ENCODE measurements around the gene PRRX2.

DNA sequence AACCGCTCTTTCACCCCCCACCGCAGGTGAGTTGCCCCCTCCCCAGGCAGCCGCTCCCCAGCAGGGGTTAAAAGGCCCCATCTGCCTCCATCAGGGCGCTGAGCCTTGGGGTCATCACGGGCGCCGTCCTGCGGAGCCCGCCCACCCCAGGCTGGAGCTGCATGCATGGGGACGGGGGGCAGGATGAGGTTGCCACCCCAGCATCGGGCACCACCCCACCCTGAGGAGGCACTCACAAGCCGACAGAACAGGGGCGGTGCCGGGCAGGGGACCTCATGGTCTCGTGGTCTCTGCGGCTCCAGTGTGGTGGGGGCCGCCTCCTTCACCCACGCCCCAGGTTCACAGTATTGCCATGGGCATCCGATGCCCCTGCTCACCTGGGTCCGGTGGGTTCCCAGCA is 70.9 kb downstream of the PRRX2 start:
- TF ChIP-seq, protein P1, sequence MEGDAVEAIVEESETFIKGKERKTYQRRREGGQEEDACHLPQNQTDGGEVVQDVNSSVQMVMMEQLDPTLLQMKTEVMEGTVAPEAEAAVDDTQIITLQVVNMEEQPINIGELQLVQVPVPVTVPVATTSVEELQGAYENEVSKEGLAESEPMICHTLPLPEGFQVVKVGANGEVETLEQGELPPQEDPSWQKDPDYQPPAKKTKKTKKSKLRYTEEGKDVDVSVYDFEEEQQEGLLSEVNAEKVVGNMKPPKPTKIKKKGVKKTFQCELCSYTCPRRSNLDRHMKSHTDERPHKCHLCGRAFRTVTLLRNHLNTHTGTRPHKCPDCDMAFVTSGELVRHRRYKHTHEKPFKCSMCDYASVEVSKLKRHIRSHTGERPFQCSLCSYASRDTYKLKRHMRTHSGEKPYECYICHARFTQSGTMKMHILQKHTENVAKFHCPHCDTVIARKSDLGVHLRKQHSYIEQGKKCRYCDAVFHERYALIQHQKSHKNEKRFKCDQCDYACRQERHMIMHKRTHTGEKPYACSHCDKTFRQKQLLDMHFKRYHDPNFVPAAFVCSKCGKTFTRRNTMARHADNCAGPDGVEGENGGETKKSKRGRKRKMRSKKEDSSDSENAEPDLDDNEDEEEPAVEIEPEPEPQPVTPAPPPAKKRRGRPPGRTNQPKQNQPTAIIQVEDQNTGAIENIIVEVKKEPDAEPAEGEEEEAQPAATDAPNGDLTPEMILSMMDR (IDR thresholded peaks at IDR 0.05) = no peak
- TF ChIP-seq EP300 (IDR thresholded peaks at IDR 0.05) (no peak), POLR2AphosphoS5 (IDR thresholded peaks at IDR 0.05) (no peak)

All from sigmoid colon (tissue), 4 donors.